Hepatocyte (in vitro differentiated cells): ENCODE data around the gene TAF1L.

Experiments used
- EZH2 ChIP-seq: fragments of 200-600 bp; sonication (generic); IDR thresholded peaks from 2 replicates; pipeline ENCODE4 v1.6.1; 2016; ENCODE audit warnings: antibody characterized with exemption, mild to moderate bottlenecking, borderline replicate concordance
- TF ChIP-seq, protein P1 (sequence below): fragments of 200-600 bp; sonication (generic); IDR thresholded peaks from 2 replicates; pipeline ENCODE4 v1.5.1; 2016; ENCODE audit warnings: antibody characterized with exemption, mild to moderate bottlenecking; ENCODE audit not compliant: poor library complexity

- TF ChIP-seq EZH2 = no peak
- TF ChIP-seq, protein P1, sequence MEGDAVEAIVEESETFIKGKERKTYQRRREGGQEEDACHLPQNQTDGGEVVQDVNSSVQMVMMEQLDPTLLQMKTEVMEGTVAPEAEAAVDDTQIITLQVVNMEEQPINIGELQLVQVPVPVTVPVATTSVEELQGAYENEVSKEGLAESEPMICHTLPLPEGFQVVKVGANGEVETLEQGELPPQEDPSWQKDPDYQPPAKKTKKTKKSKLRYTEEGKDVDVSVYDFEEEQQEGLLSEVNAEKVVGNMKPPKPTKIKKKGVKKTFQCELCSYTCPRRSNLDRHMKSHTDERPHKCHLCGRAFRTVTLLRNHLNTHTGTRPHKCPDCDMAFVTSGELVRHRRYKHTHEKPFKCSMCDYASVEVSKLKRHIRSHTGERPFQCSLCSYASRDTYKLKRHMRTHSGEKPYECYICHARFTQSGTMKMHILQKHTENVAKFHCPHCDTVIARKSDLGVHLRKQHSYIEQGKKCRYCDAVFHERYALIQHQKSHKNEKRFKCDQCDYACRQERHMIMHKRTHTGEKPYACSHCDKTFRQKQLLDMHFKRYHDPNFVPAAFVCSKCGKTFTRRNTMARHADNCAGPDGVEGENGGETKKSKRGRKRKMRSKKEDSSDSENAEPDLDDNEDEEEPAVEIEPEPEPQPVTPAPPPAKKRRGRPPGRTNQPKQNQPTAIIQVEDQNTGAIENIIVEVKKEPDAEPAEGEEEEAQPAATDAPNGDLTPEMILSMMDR = no peak
Measured at GRCh38 chr9:32631991-32632390, 3.5 kb downstream of the TAF1L start.
